Uterus (tissue), 4 donors: ENCODE measurements around the gene MRGPRD. TPM values are rescaled to one million over a fixed set of nuclear protein-coding genes. Genes with fewer than 3 reads are reported as not detected.
A peak's percentile ranks its signal among the peaks of the same experiment; 100 is the strongest.

Experiments
- DNase-seq, 2 donors: peaks; one replicate each; pipeline ENCODE4 v3.0.0-alpha.2; 2019 to 2020
- H3K27ac ChIP-seq, 2 donors: fragments of 200-600 bp; sonication (generic); 1 replicate in 1 of 2; 2 replicates in 1 of 2; pipeline ENCODE4 v1.5.1; 2016 to 2018
- H3K27me3 ChIP-seq, 2 donors: fragments of 200-600 bp; sonication (generic); one replicate each; pipeline ENCODE4 v1.5.1; 2018 to 2019; ENCODE audit warnings: control low read depth in 1 of 2
- H3K36me3 ChIP-seq, 2 donors: fragments of 200-600 bp; sonication (generic); one replicate each; pipeline ENCODE4 v1.5.1; 2019; ENCODE audit warnings: control low read depth in 1 of 2
- H3K4me1 ChIP-seq, 2 donors: fragments of 200-600 bp; sonication (generic); one replicate each; pipeline ENCODE4 v1.5.1; 2018 to 2019; ENCODE audit warnings: control low read depth in 1 of 2
- H3K4me3 ChIP-seq, 2 donors: fragments of 200-600 bp; sonication (generic); 1 replicate in 1 of 2; 2 replicates in 1 of 2; pipeline ENCODE4 v1.5.1; 2018 to 2019; ENCODE audit warnings: mild to moderate bottlenecking in 1 of 2
- H3K9me3 ChIP-seq, 2 donors: fragments of 200-600 bp; sonication (generic); one replicate each; pipeline ENCODE4 v1.5.1; 2019; ENCODE audit warnings: control low read depth in 1 of 2
- CTCF ChIP-seq, 4 experiments: fragments of 200-600 bp in 2 of 4; fragments of 450-650 bp in 2 of 4; sonication (generic) in 2 of 4; IDR thresholded peaks; one replicate each; pipeline ENCODE4 v1.5.1; 2016 to 2019; ENCODE audit warnings: antibody characterized with exemption in 4 of 4, mild to moderate bottlenecking in 2 of 4, moderate library complexity in 1 of 4
- POLR2A ChIP-seq, 2 donors: fragments of 450-650 bp; IDR thresholded peaks; one replicate each; pipeline ENCODE4 v1.6.1; 2016; ENCODE audit warnings: antibody characterized with exemption in 2 of 2, mild to moderate bottlenecking in 1 of 2, moderate library complexity in 1 of 2
- intact Hi-C: fragments of 100-400 bp; cut with DNase I; formaldehyde crosslinking; loops from one replicate; pipeline ENCODE4 v1.15.1; 2023; ENCODE audit warnings: low total_unique reads
- total RNA-seq, 4 donors: library from RNA; depleted of rRNA in 3 of 4; stranded (reverse); fragments of >200 nt in 3 of 4; gene quantifications; one replicate each; pipeline versions ENCODE4 v1.1.0 to v1.2.4, GENCODE V29; 2014 to 2023
- donor health status: DM: yes; HTN: yes; CAD: no.

MRGPRD gene
- total RNA-seq, 4 donors from 2014 or later, result 0.41 TPM; not detected in 3

DNA sequence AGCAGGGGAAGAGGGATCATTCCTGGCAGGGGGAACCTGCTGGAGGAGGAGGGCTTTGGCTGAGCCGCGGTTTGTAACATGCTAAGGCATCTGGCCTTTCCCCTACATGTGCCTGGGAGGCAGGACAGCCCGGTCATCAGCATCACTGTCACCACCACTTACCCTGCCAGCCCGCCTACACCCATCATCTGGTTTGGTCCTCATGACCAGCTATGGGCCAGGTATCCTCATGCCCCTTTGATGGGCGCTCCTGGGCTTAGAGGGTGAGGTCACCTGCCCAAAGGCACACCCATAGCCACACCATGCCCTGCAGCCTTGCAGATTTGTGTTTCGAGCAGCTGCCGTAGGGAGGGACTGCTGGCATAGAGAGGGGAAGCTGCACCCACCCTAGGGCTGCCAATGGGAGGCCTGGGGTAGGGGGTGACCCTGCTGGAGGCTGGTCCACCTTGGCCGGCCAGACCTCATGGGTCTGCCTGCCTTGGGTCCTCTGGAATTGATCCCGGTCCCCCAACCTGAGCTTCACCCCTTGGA is 29.6 kb upstream of the MRGPRD start:
- intact Hi-C loops, result loop anchor here (10.0 kb wide), 1 partner anchor 64 kb away; no protein-coding TSS in a partner anchor

DNA sequence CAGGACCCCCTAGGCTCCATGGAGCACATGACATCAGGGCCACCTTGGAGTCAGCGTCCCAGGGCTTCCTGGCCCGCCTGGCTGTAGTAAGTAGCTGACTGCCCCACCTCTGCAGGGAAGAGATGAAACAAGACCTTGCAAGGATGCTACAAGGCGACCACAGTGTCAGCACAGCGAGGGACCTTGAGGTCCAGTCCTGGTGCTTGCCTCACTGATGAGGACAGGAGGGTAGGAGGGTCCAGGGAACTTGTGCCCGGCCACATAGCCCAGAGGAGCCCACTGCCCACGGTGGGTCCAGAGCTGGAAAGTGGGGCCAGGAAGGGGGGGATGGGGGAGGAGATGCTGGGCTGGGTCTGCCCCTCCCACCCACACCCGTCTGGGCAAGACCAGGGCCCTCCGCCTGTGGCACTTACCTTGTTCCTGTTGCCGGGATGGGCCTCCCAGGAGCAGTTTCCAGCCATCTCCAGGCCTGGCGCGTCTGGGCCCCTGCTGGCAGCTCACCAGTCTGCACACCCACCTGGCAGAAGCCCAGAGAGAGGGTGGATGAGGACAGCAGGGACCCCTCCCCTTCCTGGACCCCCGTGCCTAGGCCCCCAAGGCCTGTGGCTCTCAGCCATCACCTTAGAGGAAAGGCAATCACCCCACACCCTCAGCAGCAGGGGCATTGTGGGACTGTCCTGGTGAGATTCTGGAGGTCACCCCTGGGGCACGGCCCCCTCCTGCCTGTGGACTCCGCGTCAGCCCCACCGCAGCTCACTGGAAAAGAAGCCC is 28.8 kb upstream of the MRGPRD start:
- Histone ChIP-seq H3K27me3 (no peaks in the 10 kb centered on the region), H3K27ac (peak overlapping the region; percentile 97 to 99), H3K4me1 (peaks cover 0 to 25% of the 10 kb centered on the region in 2 donors), H3K9me3 (no peaks in the 10 kb centered on the region), H3K4me3 (peak overlapping the region; percentile 61 to 83), H3K36me3 (no peaks in the 10 kb centered on the region)
- TF ChIP-seq POLR2A (IDR thresholded peaks at IDR 0.05) (no peak), CTCF (IDR thresholded peaks at IDR 0.05) (no peak)
- peak in 1 of 2 donors; percentile 29 for DNase-seq
- intact Hi-C loops, result loop anchor here (10.0 kb wide), 1 partner anchor 65 kb away; no protein-coding TSS in a partner anchor

More for the DNA sequence above, 29.6 kb upstream of the MRGPRD start:
- H3K27ac ChIP-seq, result peak overlapping the region; percentile 97 to 99
- H3K4me1 ChIP-seq, result peaks cover 7 to 29% of the 10 kb centered on the region in 2 donors
- no peaks in the 10 kb centered on the region for H3K27me3 ChIP-seq
- H3K9me3 ChIP-seq, result no peaks in the 10 kb centered on the region
- no peak for DNase-seq
- H3K4me3 ChIP-seq, result peak overlapping the region; percentile 61 to 83
- H3K36me3 ChIP-seq, result no peaks in the 10 kb centered on the region
- TF ChIP-seq CTCF (IDR thresholded peaks at IDR 0.05), result no peak
- TF ChIP-seq POLR2A (IDR thresholded peaks at IDR 0.05), result no peak

GRCh38 chr11:69008737-69009440 is 28.1 kb upstream of the MRGPRD start:
- Histone ChIP-seq H3K36me3 (no peaks in the 10 kb centered on the region), H3K27ac (peak overlapping the region; percentile 97 to 99), H3K4me3 (peak overlapping the region in 1 of 2 donors; percentile 17), H3K9me3 (no peaks in the 10 kb centered on the region), H3K27me3 (no peaks in the 10 kb centered on the region), H3K4me1 (peaks cover 0 to 29% of the 10 kb centered on the region in 2 donors)
- TF ChIP-seq POLR2A (IDR thresholded peaks at IDR 0.05) (peak; percentile 45 to 61), CTCF (IDR thresholded peaks at IDR 0.05) (no peak)
- peak; percentile 90 to 96 for DNase-seq
- intact Hi-C loops, result no loop called here

DNA sequence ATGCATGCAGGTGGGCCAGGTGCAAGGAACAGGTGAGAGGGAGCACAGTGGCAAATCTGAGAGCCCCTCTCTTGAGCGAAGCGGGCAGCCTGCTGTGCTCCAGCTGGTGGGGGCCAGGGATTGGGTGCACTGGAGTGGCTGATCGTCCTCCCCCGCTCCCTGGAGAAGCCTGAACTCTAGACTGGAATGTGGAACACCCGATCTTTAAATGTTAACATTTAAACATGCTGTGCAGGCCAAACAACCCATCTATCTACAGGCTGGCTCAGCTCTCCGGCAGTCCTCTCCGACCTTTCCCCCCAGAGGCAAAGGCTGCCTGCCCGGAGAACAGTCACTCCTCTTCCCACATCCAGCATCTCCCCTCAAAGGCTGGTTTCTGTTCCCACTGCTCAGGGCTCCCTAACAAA is 27.2 kb upstream of the MRGPRD start:
- no peaks in the 10 kb centered on the region for H3K9me3 ChIP-seq
- H3K4me1 ChIP-seq, result peaks cover 0 to 33% of the 10 kb centered on the region in 2 donors
- peak; percentile 26 to 32 for DNase-seq
- peak overlapping the region; percentile 97 to 99 for H3K27ac ChIP-seq
- no peak overlapping the region for H3K4me3 ChIP-seq
- TF ChIP-seq POLR2A (IDR thresholded peaks at IDR 0.05), result no peak
- H3K36me3 ChIP-seq, result no peaks in the 10 kb centered on the region
- no peaks in the 10 kb centered on the region for H3K27me3 ChIP-seq
- intact Hi-C loops, result no loop called here

- no peaks in the 10 kb centered on the region for H3K9me3 ChIP-seq
- peaks cover under 1 to 38% of the 10 kb centered on the region in 2 donors for H3K4me1 ChIP-seq
- intact Hi-C loops, result no loop called here
- DNase-seq, result peak in 1 of 2 donors; percentile 9
- peak overlapping the region; percentile 97 to 99 for H3K27ac ChIP-seq
- no peak for TF ChIP-seq CTCF (IDR thresholded peaks at IDR 0.05)
- TF ChIP-seq POLR2A (IDR thresholded peaks at IDR 0.05), result no peak
- H3K36me3 ChIP-seq, result no peaks in the 10 kb centered on the region
- no peaks in the 10 kb centered on the region for H3K27me3 ChIP-seq
- no peak overlapping the region for H3K4me3 ChIP-seq
These were observed 26.0 kb upstream of the MRGPRD start for GRCh38 chr11:69006816-69007215.
